A549 (cell line): ENCODE data around the gene APBB3. TPM values are rescaled to one million over a fixed set of nuclear protein-coding genes. Genes with fewer than 3 reads are reported as not detected.

Experiments used
- ATAC-seq, 2 experiments: fragments of 200-7000 bp in 1 of 2; fragments of >200 bp in 1 of 2; cut with Nextera tagmentation in 1 of 2; cut with Tn5 transposase in 1 of 2; 3 replicates each; pipeline versions ENCODE4 v1.8.0 to v1.9.1; 2018 to 2020; ENCODE audit warnings: mild to moderate bottlenecking in 1 of 2, moderate library complexity in 1 of 2
- CTCF ChIA-PET: fragments of 300-600 bp; sonication (Branson Sonifier 250); formaldehyde crosslinking; extraction: SDS; loops from one replicate; lab custom pipeline; 2021; ENCODE audit warnings: antibody characterized with exemption, inconsistent platforms; lab: Yijun Ruan, JAX
- POLR2A ChIA-PET: fragments of 350-600 bp; formaldehyde crosslinking; extraction: SDS; loops from one replicate; lab custom pipeline; 2021; ENCODE audit warnings: antibody characterized with exemption, inconsistent platforms; lab: Yijun Ruan, JAX
- DNase-seq, 2 experiments: peaks; one replicate each; pipeline versions ENCODE4 v3.0.0 to v3.0.0-alpha.2; 2011 to 2016; ENCODE audit warnings: low read depth in 1 of 2, low spot score in 1 of 2
- FAIRE-seq: peaks from 2 replicates; lab custom pipeline; 2011; peaks lifted over from hg19 to GRCh38; lab: Jason Lieb, UNC
- H3K27ac ChIP-seq, 2 experiments: fragments of >200 bp; sonication (Bioruptor Twin); formaldehyde crosslinking; 3 replicates each; pipeline ENCODE4 v1.5.1; 2016 to 2017
- H3K4me1 ChIP-seq: fragments of >200 bp; sonication (Bioruptor Twin); formaldehyde crosslinking; 3 replicates; pipeline ENCODE4 v1.6.1; 2016
- H3K4me2 ChIP-seq: fragments of >200 bp; sonication (Bioruptor Twin); formaldehyde crosslinking; 3 replicates; pipeline ENCODE4 v1.6.1; 2016
- H3K4me3 ChIP-seq: fragments of >200 bp; sonication (Bioruptor Twin); formaldehyde crosslinking; 3 replicates; pipeline ENCODE4 v1.5.1; 2016
- H3K9me3 ChIP-seq: fragments of >200 bp; sonication (Bioruptor Twin); formaldehyde crosslinking; 3 replicates; pipeline ENCODE4 v1.6.1; 2016
- CBX8 ChIP-seq: fragments of 200-600 bp; sonication (generic); IDR thresholded peaks from 2 replicates; pipeline ENCODE4 v1.6.1; 2016
- HOXB13 ChIP-seq: fragments of 250-450 bp; sonication (Bioruptor Pico); IDR thresholded peaks from 2 replicates; pipeline ENCODE4 v1.5.0; 2020; ENCODE audit warnings: low read depth, mild to moderate bottlenecking, moderate library complexity
- JUNB ChIP-seq: fragments of >200 bp; sonication (Bioruptor Twin); formaldehyde crosslinking; IDR thresholded peaks from 2 replicates; pipeline ENCODE4 v1.6.1; 2016
- KDM5A ChIP-seq: fragments of 200-600 bp; sonication (generic); IDR thresholded peaks from 2 replicates; pipeline ENCODE4 v1.6.1; 2016; ENCODE audit warnings: antibody characterized with exemption, mild to moderate bottlenecking
- MAFK ChIP-seq: fragments of 450-650 bp; IDR thresholded peaks from 2 replicates; pipeline ENCODE4 v1.6.1; 2014; ENCODE audit not compliant: partially characterized antibody
- NR3C1 ChIP-seq: fragments of >200 bp; sonication (Bioruptor Twin); formaldehyde crosslinking; IDR thresholded peaks from 3 replicates; pipeline ENCODE4 v1.6.1; 2017
- RFX5 ChIP-seq: fragments of 450-650 bp; IDR thresholded peaks from 2 replicates; pipeline ENCODE4 v1.7.1; 2014; ENCODE audit warnings: antibody characterized with exemption, mild to moderate bottlenecking, moderate library complexity
- RNF2 ChIP-seq: fragments of 200-600 bp; sonication (generic); IDR thresholded peaks from 2 replicates; pipeline ENCODE4 v1.6.1; 2016; ENCODE audit warnings: low read depth, mild to moderate bottlenecking, antibody characterized with exemption, moderate library complexity, borderline replicate concordance
- SREBF2 ChIP-seq: fragments of 450-650 bp; IDR thresholded peaks from 2 replicates; pipeline ENCODE4 v1.6.1; 2014; ENCODE audit warnings: mild to moderate bottlenecking, moderate library complexity
- TP53 ChIP-seq: fragments of 250-450 bp; sonication (Bioruptor Pico); IDR thresholded peaks from 2 replicates; pipeline ENCODE4 v1.5.0; 2021; ENCODE audit warnings: mild to moderate bottlenecking, moderate library complexity
- ZSCAN20 ChIP-seq: fragments of 250-450 bp; sonication (Bioruptor Pico); IDR thresholded peaks from 2 replicates; pipeline ENCODE4 v1.8.0; 2022; ENCODE audit warnings: mild to moderate bottlenecking, moderate library complexity
- WGBS: methylation state at CpG from one replicate; pipeline ENCODE4 v1.1.6; 2017; ENCODE audit errors: missing lambda C conversion rate; 5-methylcytosine and 5-hydroxymethylcytosine counted together
- polyA plus RNA-seq, 4 experiments: library from polyadenylated mRNA; depleted of rRNA in 3 of 4; stranded (reverse); fragments of >200 nt; fragmentation: RNase III in 1 of 4; extraction: RNeasy Plus Mini Kit Qiagen cat#74134 plus additional on column Dnase treatment in 1 of 4; gene quantifications; 2 replicates in 3 of 4; 3 replicates in 1 of 4; pipeline ENCODE4 v1.2.3, GENCODE V29; 2011 to 2017
- TF ChIP-seq, protein P1 (sequence below): IDR thresholded peaks from 2 replicates; pipeline ENCODE4 v1.6.1; 2012
- TF ChIP-seq, protein P2 (sequence below): fragments of 250-450 bp; sonication (Bioruptor Pico); IDR thresholded peaks from 2 replicates; pipeline ENCODE4 v1.5.0; 2020; ENCODE audit warnings: low read depth, mild to moderate bottlenecking, moderate library complexity
- TF ChIP-seq, protein P3 (sequence below): fragments of 450-650 bp; IDR thresholded peaks from 2 replicates; pipeline ENCODE4 v1.6.1; 2014; ENCODE audit warnings: antibody characterized with exemption
- TF ChIP-seq, protein P4 (sequence below): IDR thresholded peaks from 2 replicates; pipeline ENCODE4 v1.6.1; 2012; ENCODE audit warnings: low read depth, borderline replicate concordance
- TF ChIP-seq, protein P5 (sequence below): fragments of 200-600 bp; sonication (generic); IDR thresholded peaks from 2 replicates; pipeline ENCODE4 v1.6.1; 2016; ENCODE audit warnings: antibody characterized with exemption, mild to moderate bottlenecking, moderate library complexity

The APBB3 gene
- polyA plus RNA-seq, 2 of the 4 experiments (the other 2 are of a cell fraction) = 9.4 to 11.7 TPM

DNA sequence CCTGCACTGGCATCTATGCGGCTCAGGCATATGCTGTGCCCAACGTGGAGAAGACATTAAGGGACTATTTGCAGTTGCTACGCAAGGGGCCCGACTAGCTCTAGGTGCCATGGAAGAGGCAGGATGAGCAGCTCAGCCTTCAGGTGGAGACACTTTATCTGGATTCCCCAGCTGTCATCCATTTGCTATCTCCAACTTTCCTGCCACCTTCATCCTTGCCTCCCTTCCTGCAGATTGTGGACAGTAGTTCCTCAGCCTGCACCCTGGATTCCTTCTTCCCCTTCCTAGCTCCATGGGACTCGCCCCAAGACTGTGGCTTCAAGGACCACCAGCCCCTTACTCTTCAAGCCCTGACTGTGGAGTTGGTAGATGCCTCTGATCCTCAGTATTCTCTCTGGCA lies 2.3 kb upstream of the APBB3 start:
- ATAC-seq (no peak), FAIRE-seq (no peak), DNase-seq (no peak)
- POLR2A ChIA-PET = interaction anchor here (1.0 kb wide), 1 partner anchor 9 kb away, joined by 3 read pairs; the partner anchor contains the start of gene SRA1
- peaks cover 18% of the 10 kb centered on the region for H3K4me1 ChIP-seq
- H3K4me3 ChIP-seq = no peak overlapping the region
- CTCF ChIA-PET = interaction anchor here (0.7 to 3.0 kb wide), 8 partner anchors 9 to 205 kb away, joined by 3 to 11 read pairs (median 3); partner anchors contain the start of genes SRA1 and TMCO6
- H3K4me2 ChIP-seq = no peak overlapping the region; the same call in 2 of the 3 replicates
- H3K9me3 ChIP-seq = no peaks in the 10 kb centered on the region
- WGBS = 95% methylated on average over 5 of the region's 5 CpGs
- H3K27ac ChIP-seq = no peak overlapping the region
- TF ChIP-seq, protein P1, sequence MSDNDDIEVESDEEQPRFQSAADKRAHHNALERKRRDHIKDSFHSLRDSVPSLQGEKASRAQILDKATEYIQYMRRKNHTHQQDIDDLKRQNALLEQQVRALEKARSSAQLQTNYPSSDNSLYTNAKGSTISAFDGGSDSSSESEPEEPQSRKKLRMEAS = no peak
- TF ChIP-seq SREBF2 (no peak), TP53 (CRISPR knock-in tag) (no peak), ZSCAN20 (no peak), RFX5 (no peak)

DNA sequence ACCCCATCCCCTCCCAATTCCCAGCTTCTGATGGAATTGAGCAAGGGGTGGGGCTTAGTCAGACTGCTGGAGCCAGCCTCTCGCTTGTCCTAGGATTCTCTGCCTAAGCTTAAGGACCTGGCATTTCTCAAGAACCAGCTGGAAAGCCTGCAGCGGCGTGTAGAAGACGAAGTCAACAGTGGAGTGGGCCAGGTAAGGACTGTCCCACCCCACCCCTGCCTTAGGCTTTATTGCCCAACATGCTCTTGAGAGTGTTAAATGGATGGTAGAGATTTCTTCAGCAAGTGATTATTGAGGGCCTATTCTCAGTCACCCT lies 1.3 kb upstream of the APBB3 start:
- POLR2A ChIA-PET = interaction anchor here (1.0 to 3.4 kb wide), 3 partner anchors 13 to 82 kb away, joined by 3 to 16 read pairs (median 3); partner anchors contain the start of genes IK and NDUFA2

More for the DNA sequence above, 1.3 kb upstream of the APBB3 start:
- DNase-seq (no peak), FAIRE-seq (no peak), ATAC-seq (no peak)
- CTCF ChIA-PET = interaction anchor here (0.9 to 3.0 kb wide), 7 partner anchors 11 to 204 kb away, joined by 3 to 11 read pairs (median 3); no protein-coding TSS in a partner anchor
- Histone ChIP-seq H3K27ac (peak overlapping the region in 1 of 2 experiments; percentile 88; a peak in 4 of 6 replicates), H3K4me2 (peak overlapping the region; percentile 99), H3K4me3 (peak overlapping the region; percentile 84), H3K9me3 (no peaks in the 10 kb centered on the region), H3K4me1 (peaks cover 18% of the 10 kb centered on the region)
- 88% methylated on average over 4 of the region's 4 CpGs for WGBS
- TF ChIP-seq MAFK (no peak), NR3C1 (no peak), KDM5A (no peak), HOXB13 (CRISPR knock-in tag) (no peak), RNF2 (no peak), RFX5 (no peak), JUNB (no peak), CBX8 (no peak)
- TF ChIP-seq, protein P2, sequence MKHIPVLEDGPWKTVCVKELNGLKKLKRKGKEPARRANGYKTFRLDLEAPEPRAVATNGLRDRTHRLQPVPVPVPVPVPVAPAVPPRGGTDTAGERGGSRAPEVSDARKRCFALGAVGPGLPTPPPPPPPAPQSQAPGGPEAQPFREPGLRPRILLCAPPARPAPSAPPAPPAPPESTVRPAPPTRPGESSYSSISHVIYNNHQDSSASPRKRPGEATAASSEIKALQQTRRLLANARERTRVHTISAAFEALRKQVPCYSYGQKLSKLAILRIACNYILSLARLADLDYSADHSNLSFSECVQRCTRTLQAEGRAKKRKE (CRISPR knock-in tag) = no peak
- TF ChIP-seq, protein P3, sequence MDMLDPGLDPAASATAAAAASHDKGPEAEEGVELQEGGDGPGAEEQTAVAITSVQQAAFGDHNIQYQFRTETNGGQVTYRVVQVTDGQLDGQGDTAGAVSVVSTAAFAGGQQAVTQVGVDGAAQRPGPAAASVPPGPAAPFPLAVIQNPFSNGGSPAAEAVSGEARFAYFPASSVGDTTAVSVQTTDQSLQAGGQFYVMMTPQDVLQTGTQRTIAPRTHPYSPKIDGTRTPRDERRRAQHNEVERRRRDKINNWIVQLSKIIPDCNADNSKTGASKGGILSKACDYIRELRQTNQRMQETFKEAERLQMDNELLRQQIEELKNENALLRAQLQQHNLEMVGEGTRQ = no peak
- TF ChIP-seq, protein P4, sequence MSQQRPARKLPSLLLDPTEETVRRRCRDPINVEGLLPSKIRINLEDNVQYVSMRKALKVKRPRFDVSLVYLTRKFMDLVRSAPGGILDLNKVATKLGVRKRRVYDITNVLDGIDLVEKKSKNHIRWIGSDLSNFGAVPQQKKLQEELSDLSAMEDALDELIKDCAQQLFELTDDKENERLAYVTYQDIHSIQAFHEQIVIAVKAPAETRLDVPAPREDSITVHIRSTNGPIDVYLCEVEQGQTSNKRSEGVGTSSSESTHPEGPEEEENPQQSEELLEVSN = no peak
- TF ChIP-seq, protein P5, sequence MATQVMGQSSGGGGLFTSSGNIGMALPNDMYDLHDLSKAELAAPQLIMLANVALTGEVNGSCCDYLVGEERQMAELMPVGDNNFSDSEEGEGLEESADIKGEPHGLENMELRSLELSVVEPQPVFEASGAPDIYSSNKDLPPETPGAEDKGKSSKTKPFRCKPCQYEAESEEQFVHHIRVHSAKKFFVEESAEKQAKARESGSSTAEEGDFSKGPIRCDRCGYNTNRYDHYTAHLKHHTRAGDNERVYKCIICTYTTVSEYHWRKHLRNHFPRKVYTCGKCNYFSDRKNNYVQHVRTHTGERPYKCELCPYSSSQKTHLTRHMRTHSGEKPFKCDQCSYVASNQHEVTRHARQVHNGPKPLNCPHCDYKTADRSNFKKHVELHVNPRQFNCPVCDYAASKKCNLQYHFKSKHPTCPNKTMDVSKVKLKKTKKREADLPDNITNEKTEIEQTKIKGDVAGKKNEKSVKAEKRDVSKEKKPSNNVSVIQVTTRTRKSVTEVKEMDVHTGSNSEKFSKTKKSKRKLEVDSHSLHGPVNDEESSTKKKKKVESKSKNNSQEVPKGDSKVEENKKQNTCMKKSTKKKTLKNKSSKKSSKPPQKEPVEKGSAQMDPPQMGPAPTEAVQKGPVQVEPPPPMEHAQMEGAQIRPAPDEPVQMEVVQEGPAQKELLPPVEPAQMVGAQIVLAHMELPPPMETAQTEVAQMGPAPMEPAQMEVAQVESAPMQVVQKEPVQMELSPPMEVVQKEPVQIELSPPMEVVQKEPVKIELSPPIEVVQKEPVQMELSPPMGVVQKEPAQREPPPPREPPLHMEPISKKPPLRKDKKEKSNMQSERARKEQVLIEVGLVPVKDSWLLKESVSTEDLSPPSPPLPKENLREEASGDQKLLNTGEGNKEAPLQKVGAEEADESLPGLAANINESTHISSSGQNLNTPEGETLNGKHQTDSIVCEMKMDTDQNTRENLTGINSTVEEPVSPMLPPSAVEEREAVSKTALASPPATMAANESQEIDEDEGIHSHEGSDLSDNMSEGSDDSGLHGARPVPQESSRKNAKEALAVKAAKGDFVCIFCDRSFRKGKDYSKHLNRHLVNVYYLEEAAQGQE = no peak
